VCaP (cell line): ENCODE data around the gene RESF1.

Source experiments
- H3K27ac ChIP-seq: fragments of 450-650 bp; 2 replicates; pipeline ENCODE4 v1.5.1; 2017
- TF ChIP-seq, protein P1 (sequence below): fragments of 450-650 bp; conservative IDR thresholded peaks from 2 replicates; pipeline ENCODE4 v1.5.1; 2017; ENCODE audit warnings: mild to moderate bottlenecking, moderate library complexity

Gene RESF1

DNA sequence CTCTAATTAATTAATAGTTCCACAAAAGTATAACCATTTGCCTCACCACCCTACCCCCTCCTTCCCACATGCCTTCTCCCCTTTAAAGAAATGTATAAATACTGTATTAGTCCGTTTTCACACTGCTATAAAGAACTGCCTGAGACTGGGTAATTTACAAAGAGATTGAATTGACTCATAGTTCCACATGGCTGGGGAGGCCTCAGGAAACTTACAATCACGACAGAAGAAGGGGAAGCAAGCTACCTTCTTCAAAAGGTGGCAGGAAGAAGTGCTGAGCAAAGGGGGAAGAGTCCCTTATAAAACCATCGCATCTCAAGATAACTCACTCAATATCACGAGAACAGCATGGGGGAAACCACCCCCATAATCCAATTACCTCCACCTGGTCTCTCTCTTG, 8.2 kb upstream of the RESF1 start:
- TF ChIP-seq, protein P1, sequence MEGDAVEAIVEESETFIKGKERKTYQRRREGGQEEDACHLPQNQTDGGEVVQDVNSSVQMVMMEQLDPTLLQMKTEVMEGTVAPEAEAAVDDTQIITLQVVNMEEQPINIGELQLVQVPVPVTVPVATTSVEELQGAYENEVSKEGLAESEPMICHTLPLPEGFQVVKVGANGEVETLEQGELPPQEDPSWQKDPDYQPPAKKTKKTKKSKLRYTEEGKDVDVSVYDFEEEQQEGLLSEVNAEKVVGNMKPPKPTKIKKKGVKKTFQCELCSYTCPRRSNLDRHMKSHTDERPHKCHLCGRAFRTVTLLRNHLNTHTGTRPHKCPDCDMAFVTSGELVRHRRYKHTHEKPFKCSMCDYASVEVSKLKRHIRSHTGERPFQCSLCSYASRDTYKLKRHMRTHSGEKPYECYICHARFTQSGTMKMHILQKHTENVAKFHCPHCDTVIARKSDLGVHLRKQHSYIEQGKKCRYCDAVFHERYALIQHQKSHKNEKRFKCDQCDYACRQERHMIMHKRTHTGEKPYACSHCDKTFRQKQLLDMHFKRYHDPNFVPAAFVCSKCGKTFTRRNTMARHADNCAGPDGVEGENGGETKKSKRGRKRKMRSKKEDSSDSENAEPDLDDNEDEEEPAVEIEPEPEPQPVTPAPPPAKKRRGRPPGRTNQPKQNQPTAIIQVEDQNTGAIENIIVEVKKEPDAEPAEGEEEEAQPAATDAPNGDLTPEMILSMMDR: no peak
- H3K27ac ChIP-seq: no peak overlapping the region

DNA sequence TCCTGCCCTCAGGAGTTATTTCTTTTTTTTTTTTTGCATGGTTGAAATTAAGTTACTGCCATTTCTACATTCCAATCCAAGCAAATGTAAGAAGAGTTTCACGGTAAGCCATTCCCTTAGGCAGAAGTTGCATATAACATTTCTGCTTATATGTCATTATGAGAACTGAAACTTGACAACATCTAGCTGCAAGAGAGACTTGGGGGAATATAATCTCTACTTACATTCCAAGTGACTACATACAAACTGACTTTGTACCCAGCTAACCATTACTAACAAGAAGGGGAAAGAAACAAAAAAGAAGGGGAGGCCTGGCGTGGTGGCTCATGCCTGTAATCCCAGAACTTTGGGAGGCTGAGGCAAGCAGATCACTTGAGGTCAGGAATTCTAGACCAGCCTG, 7.3 kb upstream of the RESF1 start:
- H3K27ac ChIP-seq: no peak overlapping the region
- TF ChIP-seq, protein P1: no peak

DNA sequence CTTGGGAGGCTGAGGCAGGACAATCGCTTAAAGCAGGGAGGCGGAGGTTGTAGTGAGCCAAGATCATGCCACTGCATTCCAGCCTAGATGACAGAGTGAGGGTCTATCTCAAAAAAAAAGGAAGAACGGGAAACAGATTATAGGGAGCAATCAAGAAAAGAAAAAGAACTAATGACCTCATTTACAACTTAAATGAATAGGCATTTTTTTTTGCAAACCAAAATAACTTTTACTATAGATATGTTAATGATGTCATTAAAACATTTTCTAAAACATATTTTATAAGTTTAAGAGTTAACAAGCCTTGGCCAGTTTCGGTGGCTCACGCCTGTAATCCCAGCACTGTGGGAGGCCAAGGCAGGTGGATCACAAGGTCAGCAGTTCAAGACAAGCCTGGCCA, 6.8 kb upstream of the RESF1 start:
- H3K27ac ChIP-seq: no peak overlapping the region
- TF ChIP-seq, protein P1: no peak

DNA sequence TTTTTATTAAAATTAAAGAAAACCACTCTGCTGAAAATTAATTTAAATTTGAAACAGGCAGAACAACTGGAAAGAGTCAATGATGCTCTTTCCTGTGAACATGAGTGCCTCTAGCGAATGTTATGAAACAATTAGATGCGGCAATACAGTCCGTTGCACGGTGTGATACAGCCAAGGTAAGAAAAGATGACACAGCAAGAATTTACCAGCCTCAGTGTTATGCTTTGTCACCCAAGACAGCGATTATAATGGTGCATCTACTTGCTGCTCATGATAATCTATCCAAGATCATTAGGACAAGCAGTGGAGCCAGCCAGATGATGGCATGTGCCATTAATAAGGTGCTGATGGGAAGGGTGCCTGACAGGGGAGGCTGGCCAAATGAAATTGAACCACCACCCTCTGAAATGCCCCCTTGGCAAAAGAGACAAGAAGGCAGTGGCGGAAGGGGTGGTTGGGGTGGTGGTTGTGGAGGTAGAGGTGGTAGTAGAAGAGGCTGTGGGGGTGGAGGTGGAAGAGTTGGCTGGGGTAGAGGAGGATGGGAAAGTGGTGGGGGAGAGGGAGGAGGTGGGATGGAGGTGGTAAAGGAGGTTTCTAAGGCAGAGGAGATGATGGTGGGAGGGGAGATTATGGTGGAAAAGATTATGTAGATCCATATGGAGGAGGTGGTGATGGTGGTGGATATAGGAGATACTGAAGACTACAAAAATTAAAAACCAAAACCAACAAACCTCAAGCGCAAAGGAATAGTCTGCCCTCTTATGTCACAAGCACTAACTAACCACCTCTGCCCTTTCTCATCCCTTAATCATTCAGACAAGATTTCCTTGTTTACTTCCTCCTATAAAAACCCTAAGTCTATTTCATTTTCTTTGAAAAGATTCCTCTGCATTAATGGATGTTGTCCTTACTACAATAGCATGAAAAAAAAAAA, 4.0 kb upstream of the RESF1 start:
- TF ChIP-seq, protein P1: no peak
- H3K27ac ChIP-seq: no peak overlapping the region

DNA sequence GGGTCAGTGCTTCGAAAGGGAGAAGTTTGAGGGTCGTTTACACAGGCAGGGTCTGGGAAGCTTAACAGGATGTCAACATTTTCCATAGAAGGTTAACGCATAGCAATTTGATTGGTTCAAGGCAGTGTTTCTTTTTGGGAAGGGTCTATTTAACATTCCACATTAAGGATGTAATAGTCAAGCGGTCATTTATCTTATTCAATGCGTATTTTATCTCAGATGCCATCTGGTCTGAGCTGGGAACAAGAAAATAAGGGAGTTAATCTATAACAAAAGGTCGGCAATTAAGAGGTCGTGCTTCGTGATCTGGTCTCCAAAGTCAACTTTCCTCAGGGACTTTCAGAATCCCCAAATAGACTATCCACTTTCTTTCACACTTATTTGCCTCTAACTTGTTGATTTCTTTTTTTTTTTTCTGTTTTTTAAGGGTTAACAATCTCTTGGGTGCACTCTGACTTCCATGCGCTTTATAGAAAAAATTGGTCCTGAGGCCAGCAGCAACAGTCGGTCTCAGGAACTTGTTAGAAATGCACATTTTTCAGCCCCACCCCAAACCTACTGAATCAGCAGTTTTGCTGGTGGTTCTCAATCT, 550 bp upstream of the RESF1 start:
- peak overlapping the region; percentile 96 for H3K27ac ChIP-seq

DNA sequence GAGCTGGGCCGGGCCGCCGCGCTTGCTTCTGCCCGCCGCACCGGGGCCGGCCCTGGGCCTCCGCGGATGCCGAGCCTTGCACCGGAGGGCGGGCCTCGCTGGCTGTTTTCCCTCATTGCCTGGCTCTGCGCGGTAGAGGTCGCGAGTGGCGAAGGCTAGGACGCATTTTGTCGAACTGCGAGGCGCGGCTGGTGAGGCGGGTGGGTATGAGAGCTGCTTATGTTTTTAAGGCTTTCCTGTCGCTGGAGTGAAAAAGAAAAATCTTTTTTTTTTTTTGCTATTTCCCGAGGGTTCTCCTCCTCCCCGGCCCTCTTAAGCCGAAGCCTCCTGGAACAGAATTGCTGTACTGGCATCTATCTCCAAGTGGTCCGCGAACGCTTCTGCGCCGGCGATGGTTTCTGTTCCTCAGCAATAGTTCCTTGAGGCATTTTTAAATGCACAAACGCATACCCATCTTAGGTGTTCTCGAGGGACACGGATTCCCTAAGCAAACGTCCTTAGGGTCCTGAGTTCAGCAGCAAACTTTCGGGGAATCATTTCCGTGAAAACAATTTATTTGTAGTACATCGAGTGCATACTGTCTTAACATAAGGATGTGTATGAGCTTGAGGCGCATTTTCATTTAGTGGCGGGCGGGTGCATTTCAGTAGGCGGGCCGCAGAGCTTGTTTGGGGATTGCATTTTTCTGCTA, 631 bp downstream of the RESF1 start:
- H3K27ac ChIP-seq: peak overlapping the region; percentile 96
- TF ChIP-seq, protein P1: peak; percentile 57

More for the DNA sequence above, 550 bp upstream of the RESF1 start:
- TF ChIP-seq, protein P1: no peak

DNA sequence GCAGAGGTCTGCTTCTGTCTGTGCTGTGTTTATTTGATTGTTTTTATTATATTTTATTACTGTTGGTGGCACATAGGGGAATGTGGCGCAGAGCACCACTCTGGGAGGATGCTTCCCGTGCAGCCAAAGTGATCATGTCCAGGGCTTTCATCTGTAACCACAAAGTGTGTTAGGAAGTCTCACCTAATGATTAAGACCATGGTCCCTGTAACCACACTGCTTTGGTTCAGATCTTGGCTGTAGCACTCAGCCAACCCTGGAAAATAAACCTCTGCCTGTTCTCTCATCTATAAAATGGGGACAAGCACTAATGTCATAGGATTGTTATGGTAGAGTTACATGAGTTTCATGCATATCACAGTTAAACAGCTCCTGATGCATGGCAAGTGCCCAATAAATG, 1.9 kb downstream of the RESF1 start:
- peak overlapping the region; percentile 96; the same call in 1 of the 2 replicates for H3K27ac ChIP-seq
- TF ChIP-seq, protein P1: no peak
